Muscle layer of colon (tissue), 2 donors: Measurements from ENCODE around the gene TBX21.

Experiments used
- H3K27ac ChIP-seq: one replicate; pipeline ENCODE4 v1.7.0; 2013; ENCODE audit warnings: low read depth, mild to moderate bottlenecking, low read length, moderate library complexity
- H3K27me3 ChIP-seq, 2 donors: one replicate each; pipeline ENCODE4 v1.7.0; 2013; ENCODE audit warnings: low read length in 2 of 2, mild to moderate bottlenecking in 2 of 2; ENCODE audit not compliant: insufficient read depth in 2 of 2, control insufficient read depth in 1 of 2
- H3K36me3 ChIP-seq: one replicate; pipeline ENCODE4 v1.7.0; 2013; ENCODE audit warnings: mild to moderate bottlenecking, low read length; ENCODE audit not compliant: insufficient read depth
- H3K4me1 ChIP-seq: one replicate; pipeline ENCODE4 v1.7.0; 2013; ENCODE audit warnings: mild to moderate bottlenecking, low read length; ENCODE audit not compliant: insufficient read depth
- H3K4me3 ChIP-seq, 2 donors: one replicate each; pipeline ENCODE4 v1.7.0; 2013; ENCODE audit warnings: low read length in 2 of 2, low read depth in 1 of 2, mild to moderate bottlenecking in 1 of 2, moderate library complexity in 1 of 2
- H3K9ac ChIP-seq: one replicate; pipeline ENCODE4 v1.7.0; 2013; ENCODE audit warnings: low read length
- H3K9me3 ChIP-seq: one replicate; pipeline ENCODE4 v1.7.0; 2013; ENCODE audit warnings: mild to moderate bottlenecking, low read length
- donor health status: abdominal sarcoma.
- donor health status: Adenocarcinoma of cecum.

Gene TBX21

DNA sequence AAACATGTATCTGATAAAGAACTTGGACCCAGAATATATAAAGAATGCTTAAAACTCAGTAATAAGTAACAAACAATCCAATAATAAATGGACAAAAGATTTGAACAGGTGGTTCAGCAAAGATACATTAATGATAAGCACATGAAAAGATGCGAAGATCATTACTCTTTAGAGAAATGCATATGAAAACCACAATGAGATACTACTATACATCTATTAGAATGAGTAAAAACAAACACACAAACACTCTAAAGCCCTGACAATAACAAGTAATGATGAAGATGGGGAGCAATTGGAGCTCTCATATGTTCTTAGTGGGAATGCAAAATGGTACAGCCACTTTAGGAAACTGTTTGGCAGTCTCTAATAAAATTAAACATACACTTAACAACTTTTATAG, 59.4 kb downstream of the TBX21 start:
- Histone ChIP-seq H3K27ac (no peak overlapping the region), H3K27me3 (peaks cover 20 to 44% of the 10 kb centered on the region in 2 donors), H3K4me1 (no peaks in the 10 kb centered on the region), H3K9ac (no peak overlapping the region), H3K36me3 (no peaks in the 10 kb centered on the region), H3K4me3 (no peak overlapping the region), H3K9me3 (no peaks in the 10 kb centered on the region)

- H3K9ac ChIP-seq, result no peak overlapping the region
- H3K27me3 ChIP-seq, result peaks cover 20 to 44% of the 10 kb centered on the region in 2 donors
- no peaks in the 10 kb centered on the region for H3K4me1 ChIP-seq
- no peak overlapping the region for H3K27ac ChIP-seq
- H3K36me3 ChIP-seq, result no peaks in the 10 kb centered on the region
- H3K9me3 ChIP-seq, result no peaks in the 10 kb centered on the region
- H3K4me3 ChIP-seq, result no peak overlapping the region
These were observed 59.9 kb downstream of the TBX21 start for GRCh38 chr17:47792979-47793378.
